HG03135 (cell line): ENCODE measurements around the gene GALNT2.

ENCODE experiments used
- ATAC-seq: cut with Tn5 transposase; IDR thresholded peaks from one replicate; pipeline ENCODE4 v1.9.1; 2021; ENCODE audit warnings: mild to moderate bottlenecking, moderate library complexity; ENCODE audit not compliant: unreplicated experiment

GALNT2 gene

GRCh38 chr1:230071316-230071715, 4.3 kb downstream of the GALNT2 start:
- ATAC-seq = no peak

- no peak for ATAC-seq
Measured at GRCh38 chr1:230072296-230072695, 5.3 kb downstream of the GALNT2 start.

GRCh38 chr1:230072866-230073265, 5.8 kb downstream of the GALNT2 start:
- ATAC-seq = no peak

- no peak for ATAC-seq
Measured at GRCh38 chr1:230073371-230074035, 6.5 kb downstream of the GALNT2 start.

GRCh38 chr1:230074270-230074669, 7.2 kb downstream of the GALNT2 start:
- no peak for ATAC-seq

- ATAC-seq = no peak
Measured at GRCh38 chr1:230074762-230075161, 7.7 kb downstream of the GALNT2 start.

GRCh38 chr1:230076121-230076520, 9.1 kb downstream of the GALNT2 start:
- ATAC-seq = no peak

GRCh38 chr1:230077011-230077410, 10.0 kb downstream of the GALNT2 start:
- ATAC-seq = no peak

- ATAC-seq = no peak
Measured at GRCh38 chr1:230077436-230078213, 10.6 kb downstream of the GALNT2 start.

- ATAC-seq = no peak
Measured at GRCh38 chr1:230079199-230080024, 12.4 kb downstream of the GALNT2 start.

- ATAC-seq = no peak
Measured at GRCh38 chr1:230080822-230081221, 13.8 kb downstream of the GALNT2 start.

GRCh38 chr1:230081751-230082150, 14.7 kb downstream of the GALNT2 start:
- no peak for ATAC-seq

GRCh38 chr1:230082211-230082610, 15.2 kb downstream of the GALNT2 start:
- no peak for ATAC-seq

GRCh38 chr1:230083053-230083452, 16.0 kb downstream of the GALNT2 start:
- no peak for ATAC-seq

GRCh38 chr1:230083746-230084407, 16.8 kb downstream of the GALNT2 start:
- ATAC-seq = no peak

GRCh38 chr1:230084408-230085177, 17.6 kb downstream of the GALNT2 start:
- no peak for ATAC-seq

- ATAC-seq = no peak
Measured at GRCh38 chr1:230085178-230085515, 18.1 kb downstream of the GALNT2 start.

GRCh38 chr1:230086151-230086550, 19.1 kb downstream of the GALNT2 start:
- no peak for ATAC-seq

- ATAC-seq = no peak
Measured at GRCh38 chr1:230087028-230087716, 20.1 kb downstream of the GALNT2 start.

GRCh38 chr1:230087717-230088105, 20.7 kb downstream of the GALNT2 start:
- ATAC-seq = no peak
